Lung microvascular endothelial cell (primary cell): ENCODE measurements around the gene TRA2B. TPM values are rescaled to one million over a fixed set of nuclear protein-coding genes. Genes with fewer than 3 reads are reported as not detected.

Experiments
- DNase-seq, 2 donors: peaks; one replicate each; pipeline versions ENCODE4 v3.0.0 to v3.0.0-alpha.2; 2010; ENCODE audit warnings: low read depth in 2 of 2
- total RNA-seq: library from RNA; depleted of rRNA; stranded (reverse); fragments of >200 nt; gene quantifications from 2 replicates; pipeline ENCODE4 v1.2.1, GENCODE V29; 2014

Gene TRA2B
- total RNA-seq = 121 and 137 TPM in 2 replicates

DNA sequence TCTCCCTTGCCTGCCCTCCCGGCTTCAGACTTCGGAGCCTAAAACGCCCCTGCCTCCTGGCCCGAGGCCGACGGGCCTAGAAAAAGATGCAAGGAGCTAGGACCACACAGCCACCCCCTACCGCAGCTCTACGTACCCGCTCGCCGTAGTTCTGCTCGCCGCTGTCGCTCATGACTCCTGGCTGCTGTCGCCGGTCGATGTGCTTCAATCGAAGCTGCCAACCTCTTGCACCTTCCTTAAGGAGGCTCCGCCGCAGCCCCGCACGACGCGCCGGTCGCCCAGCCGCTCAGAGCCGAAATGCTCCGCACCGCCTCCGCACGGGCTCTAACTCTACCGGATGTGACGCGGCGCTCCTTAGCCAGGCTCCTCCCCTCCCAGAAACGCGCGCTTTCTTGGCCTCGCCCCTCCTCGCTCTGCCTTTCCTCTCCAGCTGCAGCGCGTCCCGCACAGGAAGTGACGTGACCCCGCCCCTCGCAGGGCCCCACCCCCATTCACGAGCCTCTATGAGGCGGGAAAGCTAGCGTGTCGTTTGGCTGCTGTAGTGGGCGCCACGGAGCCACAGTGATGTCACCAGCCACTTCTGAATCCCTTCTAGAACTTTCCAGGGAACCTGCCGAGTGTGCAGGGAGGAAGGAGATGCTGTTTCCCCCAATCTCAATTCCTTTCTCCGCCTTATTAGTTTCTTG is at the start of gene TRA2B:
Gene TRA2B (minus strand): TSS at position 326 of the 686 bp plus-strand sequence. CDS start 154 bp downstream, at position 172.
- peak; percentile 97 to 99 for DNase-seq

DNA sequence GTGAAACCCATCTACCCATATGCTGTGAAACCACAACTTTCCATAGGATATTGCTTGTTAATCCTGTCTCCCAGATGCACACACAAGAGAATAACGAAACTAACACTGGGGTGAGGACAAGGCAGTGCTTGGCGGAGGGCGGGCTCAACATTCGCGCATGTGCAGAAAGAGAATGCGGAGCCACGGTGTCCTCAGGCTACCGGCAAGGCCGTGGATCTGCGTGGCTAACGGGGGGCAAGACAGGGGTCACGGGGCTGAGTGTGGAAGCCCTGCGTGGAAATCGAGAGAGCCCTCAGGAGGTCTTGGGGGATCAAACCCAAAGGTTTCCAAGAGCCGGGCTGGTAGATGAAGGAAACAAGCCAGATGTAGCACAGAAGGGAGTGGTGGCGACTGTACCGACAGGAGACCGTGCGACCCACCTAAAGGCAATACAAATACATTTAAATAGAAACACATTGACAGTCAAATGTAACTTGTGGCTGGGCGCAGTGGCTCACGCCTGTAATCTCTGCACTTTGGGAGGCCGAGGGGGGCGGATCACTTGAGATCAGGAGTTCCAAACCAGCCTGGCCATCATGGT is 48.5 kb upstream of the TRA2B start:
- DNase-seq = no peak

- DNase-seq = no peak
Measured at GRCh38 chr3:185984203-185984602, 46.4 kb upstream of the TRA2B start.

- DNase-seq = peak; percentile 67 to 82
Measured at GRCh38 chr3:185983495-185984141, 45.8 kb upstream of the TRA2B start.

DNA sequence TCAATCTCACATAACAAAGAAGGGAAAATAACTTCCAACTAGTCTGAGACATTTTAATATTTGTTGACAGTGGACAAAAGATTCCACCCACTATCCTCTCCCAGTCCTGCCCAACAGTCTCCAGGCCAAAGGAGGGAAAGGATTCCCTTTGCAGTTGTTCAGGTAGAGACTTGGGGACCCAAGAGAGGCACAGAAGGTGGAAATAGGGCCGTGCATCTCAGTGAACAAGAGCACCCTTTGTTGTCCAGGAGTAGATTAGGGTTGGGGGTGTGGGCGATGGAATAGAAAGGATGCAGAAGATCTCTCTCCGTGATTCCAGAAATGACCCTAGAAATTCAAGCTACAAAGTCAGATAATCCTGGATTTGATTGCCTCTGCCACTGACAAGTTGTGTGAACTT is 44.8 kb upstream of the TRA2B start:
- DNase-seq = no peak

- DNase-seq = no peak
Measured at GRCh38 chr3:185981621-185982020, 43.8 kb upstream of the TRA2B start.

DNA sequence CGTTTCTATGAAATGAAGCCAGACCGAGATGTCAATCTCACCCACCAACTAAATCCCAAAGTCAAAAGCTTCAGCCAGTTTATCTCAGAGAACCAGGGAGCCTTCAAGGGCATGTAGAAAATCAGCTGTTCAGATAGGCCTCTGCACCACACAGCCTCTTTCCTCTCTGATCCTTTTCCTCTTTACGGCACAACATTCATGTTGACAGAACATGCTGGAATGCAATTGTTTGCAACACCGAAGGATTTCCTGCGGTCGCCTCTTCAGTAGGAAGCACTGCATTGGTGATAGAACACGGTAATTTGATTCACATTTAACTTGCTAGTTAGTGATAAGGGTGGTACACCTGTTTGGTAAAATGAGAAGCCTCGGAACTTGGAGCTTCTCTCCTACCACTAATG is 41.9 kb upstream of the TRA2B start:
- DNase-seq = peak; percentile 31 to 62

- no peak for DNase-seq
Measured at GRCh38 chr3:185978516-185978915, 40.7 kb upstream of the TRA2B start.

- no peak for DNase-seq
Measured at GRCh38 chr3:185977679-185978040, 39.8 kb upstream of the TRA2B start.

DNA sequence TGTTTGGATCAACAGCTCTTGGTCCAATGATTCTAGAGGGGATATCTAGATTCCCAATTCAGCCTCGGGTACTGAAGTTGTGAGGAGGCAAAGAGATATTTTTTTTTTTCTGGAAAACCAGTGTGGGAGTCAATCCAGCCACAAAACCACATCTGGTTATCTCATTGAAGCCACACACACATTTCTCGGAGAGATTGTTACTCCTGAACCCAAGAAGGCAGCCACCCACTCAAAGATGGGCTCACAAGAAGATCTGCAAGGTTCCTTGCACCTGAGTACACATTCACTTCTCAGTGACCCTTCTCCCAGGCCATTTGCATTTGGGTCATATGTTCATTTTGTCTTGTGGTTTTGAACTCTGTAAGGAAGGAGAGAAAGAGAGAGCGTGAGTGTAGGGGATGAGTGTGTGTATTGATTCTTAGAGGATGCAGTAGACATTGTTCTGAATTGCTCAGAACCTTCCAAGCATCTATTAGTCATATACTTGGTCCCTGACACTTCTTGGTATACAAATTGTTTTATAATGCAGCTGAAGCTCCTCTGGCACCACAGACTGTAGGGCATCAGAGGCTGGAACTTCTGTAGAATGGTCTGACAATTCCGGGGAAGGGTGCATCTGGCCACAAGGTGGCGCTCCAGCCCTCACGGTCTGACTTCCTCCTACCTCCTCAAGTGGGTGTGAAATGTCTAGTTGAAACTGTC is 39.3 kb upstream of the TRA2B start:
- peak; percentile 68 to 80 for DNase-seq

- DNase-seq = no peak
Measured at GRCh38 chr3:185976100-185976499, 38.3 kb upstream of the TRA2B start.

DNA sequence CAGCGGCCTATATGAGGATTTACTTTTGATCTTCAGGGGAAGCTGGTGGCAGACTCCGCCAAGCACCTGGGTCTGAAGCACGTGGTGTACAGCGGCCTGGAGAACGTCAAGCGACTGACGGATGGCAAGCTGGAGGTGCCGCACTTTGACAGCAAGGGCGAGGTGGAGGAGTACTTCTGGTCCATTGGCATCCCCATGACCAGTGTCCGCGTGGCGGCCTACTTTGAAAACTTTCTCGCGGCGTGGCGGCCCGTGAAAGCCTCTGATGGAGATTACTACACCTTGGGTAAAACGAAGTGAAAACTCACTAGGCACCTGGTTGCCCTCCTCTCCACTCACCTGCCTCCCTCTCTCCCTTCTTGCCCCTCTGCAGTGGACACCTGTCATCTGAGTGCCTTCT is 33.8 kb upstream of the TRA2B start:
- DNase-seq = no peak

GRCh38 chr3:185968168-185968567 is 30.4 kb upstream of the TRA2B start:
- no peak for DNase-seq

- no peak for DNase-seq
Measured at GRCh38 chr3:185966655-185967054, 28.8 kb upstream of the TRA2B start.

GRCh38 chr3:185965496-185965895 is 27.7 kb upstream of the TRA2B start:
- no peak for DNase-seq

- DNase-seq = no peak
Measured at GRCh38 chr3:185961675-185962232, 23.9 kb upstream of the TRA2B start.

GRCh38 chr3:185960522-185961288 is 22.9 kb upstream of the TRA2B start:
- peak in 1 of 2 donors; percentile 45 for DNase-seq

GRCh38 chr3:185959609-185960521 is 22.1 kb upstream of the TRA2B start:
- peak; percentile 73 to 76 for DNase-seq

DNA sequence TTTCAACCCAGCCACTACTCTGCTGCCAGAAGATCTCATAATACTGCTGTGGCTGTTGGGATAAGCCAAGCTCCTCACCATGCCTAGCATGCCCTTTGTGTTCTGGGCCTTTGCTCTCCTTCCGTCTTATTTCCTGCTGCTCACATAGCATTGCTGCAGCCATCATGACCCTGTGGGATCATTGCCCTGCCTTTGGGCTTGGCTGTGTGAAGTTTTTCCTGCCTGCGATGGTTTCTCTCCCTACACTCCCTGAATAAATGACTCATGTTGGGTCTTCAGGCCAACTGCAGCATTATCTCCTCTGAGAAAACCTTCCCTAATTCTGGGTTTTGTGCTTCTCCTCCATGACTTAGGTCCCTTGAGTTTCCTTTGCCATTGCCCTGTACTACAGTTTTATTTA is 20.8 kb upstream of the TRA2B start:
- peak; percentile 55 to 56 for DNase-seq

- DNase-seq = no peak
Measured at GRCh38 chr3:185956244-185956643, 18.4 kb upstream of the TRA2B start.
